Fibroblast of lung (primary cell): ENCODE results near the gene ZNF467. TPM values are rescaled to one million over a fixed set of nuclear protein-coding genes. Genes with fewer than 3 reads are reported as not detected.

Experiments used
- DNase-seq, 2 donors: peaks; one replicate each; pipeline versions ENCODE4 v3.0.0 to v3.0.0-alpha.2; 2010; ENCODE audit warnings: low read depth in 2 of 2
- H2AFZ ChIP-seq: 2 replicates; pipeline ENCODE4 v1.5.1; 2012; ENCODE audit warnings: low read length, control low read depth, inconsistent platforms
- H3K27ac ChIP-seq: 2 replicates; pipeline ENCODE4 v1.5.1; 2011; ENCODE audit warnings: low read length, control low read depth; ENCODE audit not compliant: insufficient read depth
- H3K27me3 ChIP-seq: 2 replicates; pipeline ENCODE4 v1.5.1; 2011; ENCODE audit warnings: mild to moderate bottlenecking, low read length; ENCODE audit not compliant: control insufficient read depth, insufficient read depth
- H3K36me3 ChIP-seq: 2 replicates; pipeline ENCODE4 v1.5.1; 2011; ENCODE audit warnings: low read length; ENCODE audit not compliant: control insufficient read depth, insufficient read depth
- H3K4me1 ChIP-seq: 2 replicates; pipeline ENCODE4 v1.5.1; 2011; ENCODE audit warnings: low read length; ENCODE audit not compliant: control insufficient read depth, insufficient read depth; ENCODE audit errors: extremely low read depth
- H3K4me2 ChIP-seq: 2 replicates; pipeline ENCODE4 v1.5.1; 2011; ENCODE audit warnings: low read length, control low read depth; ENCODE audit not compliant: insufficient read depth; ENCODE audit errors: extremely low read depth
- H3K4me3 ChIP-seq, 4 experiments: fragments of 200-600 bp in 1 of 4; sonication (generic) in 1 of 4; replicated peaks in 1 of 4; 2 replicates each; pipeline ENCODE4 v1.5.1; 2011 to 2016; ENCODE audit warnings: low read length in 4 of 4, low read depth in 3 of 4, mild to moderate bottlenecking in 3 of 4, control low read depth in 2 of 4, inconsistent platforms in 1 of 4, mixed read lengths in 1 of 4; ENCODE audit not compliant: insufficient read depth in 1 of 4; ENCODE audit errors: control extremely low read depth in 1 of 4
- H3K79me2 ChIP-seq: 2 replicates; pipeline ENCODE4 v1.5.1; 2012; ENCODE audit warnings: mild to moderate bottlenecking, low read length, inconsistent platforms; ENCODE audit not compliant: control insufficient read depth, insufficient read depth
- H3K9ac ChIP-seq: 2 replicates; pipeline ENCODE4 v1.5.1; 2011; ENCODE audit warnings: mild to moderate bottlenecking, low read length, control low read depth; ENCODE audit not compliant: insufficient read depth
- H3K9me3 ChIP-seq: 2 replicates; pipeline ENCODE4 v1.5.1; 2012; ENCODE audit warnings: low read depth, low read length; ENCODE audit not compliant: control insufficient read depth, insufficient read depth
- H4K20me1 ChIP-seq: 2 replicates; pipeline ENCODE4 v1.5.1; 2011; ENCODE audit warnings: low read length; ENCODE audit not compliant: control insufficient read depth, insufficient read depth; ENCODE audit errors: extremely low read depth
- EZH2 ChIP-seq: IDR thresholded peaks from 2 replicates; pipeline ENCODE4 v1.5.1; 2012; ENCODE audit warnings: low read length, control low read depth, mild to moderate bottlenecking; ENCODE audit errors: missing control alignments
- polyA plus RNA-seq, 2 donors: library from polyadenylated mRNA; depleted of rRNA in 1 of 2; stranded (reverse) in 1 of 2; unstranded in 1 of 2; fragments of >200 nt; gene quantifications; 2 replicates each; pipeline ENCODE4 v1.2.1, GENCODE V29; 2011 to 2012; ENCODE audit warnings: missing spikeins in 1 of 2
- total RNA-seq: library from RNA; depleted of rRNA; stranded (reverse); fragments of >200 nt; gene quantifications from 2 replicates; pipeline ENCODE4 v1.2.1, GENCODE V29; 2014
- TF ChIP-seq, protein P1 (sequence below), 2 donors: IDR thresholded peaks in 1 of 2; conservative IDR thresholded peaks in 1 of 2; 1 replicate in 1 of 2; 2 replicates in 1 of 2; pipeline ENCODE4 v1.5.1; 2011 to 2012; ENCODE audit warnings: low read length in 2 of 2, control low read depth in 1 of 2, inconsistent platforms in 1 of 2, low read depth in 1 of 2, mild to moderate bottlenecking in 1 of 2

The ZNF467 gene
- total and polyA plus RNA-seq, 2 donors (not counting 1 experiment from before 2014, with no cell fraction given), result 0.89 to 1.3 TPM

- Histone ChIP-seq H3K4me2 (peak overlapping the region; percentile 77), H3K27ac (no peak overlapping the region), H2AFZ (peak overlapping the region; percentile 83), H3K79me2 (no peaks in the 10 kb centered on the region), H3K9me3 (no peaks in the 10 kb centered on the region), H3K9ac (no peak overlapping the region), H3K4me3 (peak overlapping the region; percentile 16 to 45 (median 30)), H3K4me1 (peaks cover 2% of the 10 kb centered on the region), H3K36me3 (no peaks in the 10 kb centered on the region), H3K27me3 (no peaks in the 10 kb centered on the region), H4K20me1 (no peaks in the 10 kb centered on the region)
- DNase-seq, result peak; percentile 36 to 51
- TF ChIP-seq, protein P1, sequence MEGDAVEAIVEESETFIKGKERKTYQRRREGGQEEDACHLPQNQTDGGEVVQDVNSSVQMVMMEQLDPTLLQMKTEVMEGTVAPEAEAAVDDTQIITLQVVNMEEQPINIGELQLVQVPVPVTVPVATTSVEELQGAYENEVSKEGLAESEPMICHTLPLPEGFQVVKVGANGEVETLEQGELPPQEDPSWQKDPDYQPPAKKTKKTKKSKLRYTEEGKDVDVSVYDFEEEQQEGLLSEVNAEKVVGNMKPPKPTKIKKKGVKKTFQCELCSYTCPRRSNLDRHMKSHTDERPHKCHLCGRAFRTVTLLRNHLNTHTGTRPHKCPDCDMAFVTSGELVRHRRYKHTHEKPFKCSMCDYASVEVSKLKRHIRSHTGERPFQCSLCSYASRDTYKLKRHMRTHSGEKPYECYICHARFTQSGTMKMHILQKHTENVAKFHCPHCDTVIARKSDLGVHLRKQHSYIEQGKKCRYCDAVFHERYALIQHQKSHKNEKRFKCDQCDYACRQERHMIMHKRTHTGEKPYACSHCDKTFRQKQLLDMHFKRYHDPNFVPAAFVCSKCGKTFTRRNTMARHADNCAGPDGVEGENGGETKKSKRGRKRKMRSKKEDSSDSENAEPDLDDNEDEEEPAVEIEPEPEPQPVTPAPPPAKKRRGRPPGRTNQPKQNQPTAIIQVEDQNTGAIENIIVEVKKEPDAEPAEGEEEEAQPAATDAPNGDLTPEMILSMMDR (conservative IDR thresholded peaks at IDR 0.05 in 1 of 2, IDR thresholded peaks at IDR 0.05 in 1 of 2; ENCODE audit: low read depth in 1 of 2, low read length in 2 of 2), result peak; percentile 94 to 98
- no peak for TF ChIP-seq EZH2
These were observed 31.2 kb downstream of the ZNF467 start for GRCh38 chr7:149742075-149742701.

DNA sequence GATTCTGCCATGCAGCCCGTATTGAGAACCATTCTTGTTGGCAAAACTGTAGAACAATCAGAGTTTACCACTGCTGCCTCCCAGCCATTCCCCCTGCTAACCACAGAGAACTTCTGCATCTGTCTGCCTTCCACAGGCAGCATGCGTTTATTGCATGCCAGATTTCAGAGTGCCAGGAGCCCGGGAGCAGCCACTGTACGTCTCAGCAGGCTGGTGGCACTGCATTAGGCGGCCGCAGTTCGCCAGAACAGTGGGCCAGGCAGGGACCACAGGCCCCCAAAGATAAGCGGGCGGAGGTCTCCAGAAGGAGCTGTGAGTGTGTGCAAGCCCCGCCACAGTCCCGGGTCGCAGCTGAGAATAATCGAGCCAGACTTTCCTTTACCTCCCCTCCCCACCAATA, 31.8 kb downstream of the ZNF467 start:
- peaks cover 3% of the 10 kb centered on the region for H3K27me3 ChIP-seq
- H3K9ac ChIP-seq, result no peak overlapping the region
- no peak for TF ChIP-seq EZH2
- TF ChIP-seq, protein P1 (conservative IDR thresholded peaks at IDR 0.05 in 1 of 2, IDR thresholded peaks at IDR 0.05 in 1 of 2; ENCODE audit: low read depth in 1 of 2, low read length in 2 of 2), result no peak
- no peak overlapping the region for H2AFZ ChIP-seq
- H3K4me1 ChIP-seq, result peaks cover 2% of the 10 kb centered on the region
- no peaks in the 10 kb centered on the region for H4K20me1 ChIP-seq
- H3K4me3 ChIP-seq, result peak overlapping the region in 2 of 4 experiments; percentile 37 to 45
- H3K36me3 ChIP-seq, result no peaks in the 10 kb centered on the region
- H3K27ac ChIP-seq, result no peak overlapping the region
- DNase-seq, result no peak
- no peaks in the 10 kb centered on the region for H3K9me3 ChIP-seq
- no peaks in the 10 kb centered on the region for H3K79me2 ChIP-seq
- peak overlapping the region; percentile 77 for H3K4me2 ChIP-seq

DNA sequence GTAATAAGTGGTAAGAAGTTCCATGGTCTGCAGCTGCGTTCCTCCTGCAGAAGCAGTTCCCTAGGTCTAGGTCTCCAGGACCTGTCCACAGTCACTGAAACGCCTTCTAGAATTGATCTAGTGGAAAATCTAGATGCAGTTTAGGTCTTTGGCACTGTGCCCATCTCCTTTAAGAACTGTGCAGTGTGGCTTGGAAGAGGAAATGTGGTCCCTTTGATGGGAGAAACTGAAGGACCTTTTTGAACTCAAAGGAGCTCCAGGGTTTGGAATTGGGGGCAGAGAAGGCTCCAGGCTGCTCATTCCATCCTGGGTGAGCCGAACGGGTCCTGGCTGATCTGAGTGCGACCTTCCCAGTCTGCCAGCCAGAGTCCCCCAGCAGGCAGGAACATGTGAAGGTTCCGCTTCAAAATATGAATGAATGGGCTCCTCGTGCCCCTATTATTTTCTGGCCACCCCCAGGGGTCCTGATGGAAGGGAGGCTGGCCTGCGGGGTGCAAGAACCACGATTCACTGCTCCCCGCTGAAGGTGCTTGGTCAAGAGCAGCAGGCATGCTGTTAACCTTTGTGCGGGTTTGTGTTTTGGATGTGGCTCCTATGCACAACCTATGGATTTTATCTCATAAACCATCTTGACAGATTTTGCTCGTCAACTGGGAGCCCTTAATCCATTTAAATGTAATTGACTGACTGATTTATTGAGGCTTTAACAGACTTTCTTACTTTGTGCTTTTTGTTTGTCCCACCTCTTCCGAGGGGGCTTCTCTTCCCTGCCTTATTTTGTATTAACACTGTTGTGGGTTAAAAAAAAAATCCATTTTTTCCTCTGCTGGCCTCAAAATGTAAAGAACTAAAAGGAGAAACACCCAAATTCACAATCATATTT, 36.7 kb downstream of the ZNF467 start:
- H3K27me3 ChIP-seq, result peaks cover 5% of the 10 kb centered on the region
- no peaks in the 10 kb centered on the region for H4K20me1 ChIP-seq
- no peaks in the 10 kb centered on the region for H3K9me3 ChIP-seq
- no peak overlapping the region for H2AFZ ChIP-seq
- no peak overlapping the region for H3K9ac ChIP-seq
- H3K4me3 ChIP-seq, result no peak overlapping the region
- H3K79me2 ChIP-seq, result no peaks in the 10 kb centered on the region
- peak in 1 of 2 donors; percentile 12 for DNase-seq
- no peaks in the 10 kb centered on the region for H3K36me3 ChIP-seq
- no peak overlapping the region for H3K4me2 ChIP-seq
- H3K4me1 ChIP-seq, result no peaks in the 10 kb centered on the region
- H3K27ac ChIP-seq, result no peak overlapping the region
- TF ChIP-seq, protein P1 (conservative IDR thresholded peaks at IDR 0.05 in 1 of 2, IDR thresholded peaks at IDR 0.05 in 1 of 2; ENCODE audit: low read depth in 1 of 2, low read length in 2 of 2), result no peak
- no peak for TF ChIP-seq EZH2
